ENCODE measurements around the gene ELAVL2. TPM values are rescaled to one million over a fixed set of nuclear protein-coding genes. Genes with fewer than 3 reads are reported as not detected.

The ELAVL2 gene
- total RNA-seq, 1 donor = not detected

GRCh38 chr9:23707249-23707648 is 118.8 kb downstream of the ELAVL2 start:
- TF ChIP-seq CTCF (IDR thresholded peaks at IDR 0.05; ENCODE audit: insufficient read depth, low read depth, low read length) = no peak
- no peak overlapping the region for H3K4me3 ChIP-seq (ENCODE audit: low read depth, low read length)
- DNase-seq (ENCODE audit: low read depth) = no peak

GRCh38 chr9:23702311-23702922 is 123.6 kb downstream of the ELAVL2 start:
- DNase-seq (ENCODE audit: low read depth) = no peak

GRCh38 chr9:23701291-23701690 is 124.7 kb downstream of the ELAVL2 start:
- no peak overlapping the region for H3K4me3 ChIP-seq (ENCODE audit: low read depth, low read length)
- TF ChIP-seq CTCF (IDR thresholded peaks at IDR 0.05; ENCODE audit: insufficient read depth, low read depth, low read length) = no peak
- no peak for DNase-seq (ENCODE audit: low read depth)

More at GRCh38 chr9:23702311-23702922, 123.6 kb downstream of the ELAVL2 start:
- H3K4me3 ChIP-seq (ENCODE audit: low read depth, low read length) = no peak overlapping the region
- no peak for TF ChIP-seq CTCF (IDR thresholded peaks at IDR 0.05; ENCODE audit: insufficient read depth, low read depth, low read length)

GRCh38 chr9:23700359-23700758 is 125.7 kb downstream of the ELAVL2 start:
- no peak overlapping the region for H3K4me3 ChIP-seq (ENCODE audit: low read depth, low read length)
- no peak for TF ChIP-seq CTCF (IDR thresholded peaks at IDR 0.05; ENCODE audit: insufficient read depth, low read depth, low read length)
- DNase-seq (ENCODE audit: low read depth) = no peak

GRCh38 chr9:23698161-23698560 is 127.9 kb downstream of the ELAVL2 start:
- no peak for TF ChIP-seq CTCF (IDR thresholded peaks at IDR 0.05; ENCODE audit: insufficient read depth, low read depth, low read length)
- no peak for DNase-seq (ENCODE audit: low read depth)
- no peak overlapping the region for H3K4me3 ChIP-seq (ENCODE audit: low read depth, low read length)

- no peak for TF ChIP-seq CTCF (IDR thresholded peaks at IDR 0.05; ENCODE audit: insufficient read depth, low read depth, low read length)
- DNase-seq (ENCODE audit: low read depth) = no peak
- no peak overlapping the region for H3K4me3 ChIP-seq (ENCODE audit: low read depth, low read length)
Measured at GRCh38 chr9:23695572-23695971, 130.5 kb downstream of the ELAVL2 start.

GRCh38 chr9:23693374-23693773 is 132.7 kb downstream of the ELAVL2 start:
- DNase-seq (ENCODE audit: low read depth) = no peak
- H3K4me3 ChIP-seq (ENCODE audit: low read depth, low read length) = no peak overlapping the region
- no peak for TF ChIP-seq CTCF (IDR thresholded peaks at IDR 0.05; ENCODE audit: insufficient read depth, low read depth, low read length)
